Endothelial cell of umbilical vein (primary cell): ENCODE results near the gene NEU1. TPM values are rescaled to one million over a fixed set of nuclear protein-coding genes. Genes with fewer than 3 reads are reported as not detected.

Experiments used
- BruUV-seq: library from RNA; stranded (reverse); fragments of 400-500 nt; replicated peaks from 2 replicates; lab custom pipeline; 2021; lab: Mats Ljungman, UMichigan
- CTCF ChIA-PET: fragments of 300-600, 350-600 bp; sonication (Branson Sonifier 250); formaldehyde crosslinking; loops from one replicate; lab custom pipeline; 2021; ENCODE audit warnings: antibody characterized with exemption, inconsistent platforms; lab: Charles Lee
- POLR2A ChIA-PET: fragments of 300-600, 350-600 bp; sonication (Branson Sonifier 250); formaldehyde crosslinking; loops from one replicate; lab custom pipeline; 2021; ENCODE audit warnings: antibody characterized with exemption, inconsistent platforms; lab: Charles Lee
- DNase-seq: peaks from one replicate; pipeline ENCODE4 v3.0.0-alpha.2; 2011; ENCODE audit warnings: low read depth, low spot score
- FAIRE-seq: peaks from 2 replicates; lab custom pipeline; 2011; peaks lifted over from hg19 to GRCh38; lab: Jason Lieb, UNC
- H2AFZ ChIP-seq: 2 replicates; pipeline ENCODE4 v1.6.0; 2012; ENCODE audit warnings: low read depth, low read length, control low read depth, inconsistent platforms
- H3K27ac ChIP-seq: 2 replicates; pipeline ENCODE4 v1.5.1; 2011; ENCODE audit warnings: low read depth, mild to moderate bottlenecking, control low read depth, low read length, moderate library complexity; ENCODE audit not compliant: insufficient read depth
- H3K27me3 ChIP-seq, 2 experiments: 2 replicates each; pipeline versions ENCODE4 v1.6.0 to v1.6.1; 2011; ENCODE audit warnings: low read length in 2 of 2, mixed read lengths in 1 of 2; ENCODE audit not compliant: control insufficient read depth in 2 of 2, insufficient read depth in 2 of 2
- H3K36me3 ChIP-seq, 2 experiments: 2 replicates in 1 of 2; 3 replicates in 1 of 2; pipeline ENCODE4 v1.5.1; 2011; ENCODE audit warnings: low read length in 2 of 2, mild to moderate bottlenecking in 1 of 2, moderate library complexity in 1 of 2; ENCODE audit not compliant: control insufficient read depth in 2 of 2, insufficient read depth in 2 of 2; ENCODE audit errors: extremely low read depth in 1 of 2
- H3K4me1 ChIP-seq: 3 replicates; pipeline ENCODE4 v1.5.1; 2011; ENCODE audit warnings: mild to moderate bottlenecking, low read length; ENCODE audit not compliant: control insufficient read depth, insufficient read depth; ENCODE audit errors: extremely low read depth
- H3K4me2 ChIP-seq: 2 replicates; pipeline ENCODE4 v1.6.1; 2011; ENCODE audit warnings: low read length, control low read depth, mixed read lengths; ENCODE audit not compliant: insufficient read depth
- H3K4me3 ChIP-seq, 3 experiments: fragments of 200-600 bp in 1 of 3; sonication (generic), shearing (Covaris generic) in 1 of 3; replicated peaks in 1 of 3; 2 replicates each; pipeline ENCODE4 v1.5.1; 2011 to 2016; ENCODE audit warnings: control low read depth in 3 of 3, low read length in 3 of 3, mild to moderate bottlenecking in 2 of 3, inconsistent platforms in 1 of 3, low read depth in 1 of 3, moderate library complexity in 1 of 3; ENCODE audit not compliant: insufficient read depth in 1 of 3
- H3K79me2 ChIP-seq: 2 replicates; pipeline ENCODE4 v1.6.0; 2012; ENCODE audit warnings: low read length, inconsistent platforms; ENCODE audit not compliant: control insufficient read depth, insufficient read depth
- H3K9ac ChIP-seq: replicated peaks from 2 replicates; pipeline ENCODE3; 2011; ENCODE audit warnings: low read length, control low read depth; ENCODE audit not compliant: insufficient read depth; ENCODE audit errors: extremely low read depth
- H3K9me1 ChIP-seq: replicated peaks from 3 replicates; pipeline ENCODE4 v1.6.0; 2011; ENCODE audit warnings: mild to moderate bottlenecking, low read length; ENCODE audit not compliant: control insufficient read depth, insufficient read depth; ENCODE audit errors: extremely low read depth
- H3K9me3 ChIP-seq: replicated peaks from 2 replicates; pipeline ENCODE4 v1.5.1; 2012; ENCODE audit warnings: low read length, inconsistent platforms; ENCODE audit not compliant: control insufficient read depth, insufficient read depth
- H4K20me1 ChIP-seq: replicated peaks from 2 replicates; pipeline ENCODE3; 2011; ENCODE audit warnings: mild to moderate bottlenecking, low read length; ENCODE audit not compliant: control insufficient read depth, insufficient read depth; ENCODE audit errors: extremely low read depth
- EZH2 ChIP-seq: IDR thresholded peaks from 2 replicates; pipeline ENCODE4 v1.6.1; 2012; ENCODE audit warnings: borderline replicate concordance, low read depth, mild to moderate bottlenecking, moderate library complexity, low read length, inconsistent platforms; ENCODE audit not compliant: severe bottlenecking
- FOS ChIP-seq: IDR thresholded peaks from 2 replicates; pipeline ENCODE4 v1.6.1; 2011; ENCODE audit warnings: mild to moderate bottlenecking, low read length, moderate library complexity, borderline replicate concordance; ENCODE audit not compliant: insufficient read depth
- GATA2 ChIP-seq: IDR thresholded peaks from 2 replicates; pipeline ENCODE4 v1.7.0; 2011; ENCODE audit warnings: low read depth, mild to moderate bottlenecking, moderate library complexity, mixed read lengths, low read length; ENCODE audit not compliant: insufficient read length, insufficient read depth
- JUN ChIP-seq: IDR thresholded peaks from 2 replicates; pipeline ENCODE4 v1.6.1; 2011; ENCODE audit warnings: borderline replicate concordance, low read depth; ENCODE audit not compliant: insufficient read length, insufficient read depth
- MYC ChIP-seq: IDR thresholded peaks from one replicate; pipeline ENCODE4 v1.6.1; 2011; ENCODE audit warnings: mild to moderate bottlenecking, low read depth, low read length
- POLR2A ChIP-seq: IDR thresholded peaks from 2 replicates; pipeline ENCODE4 v1.6.1; 2012; ENCODE audit warnings: low read depth, mild to moderate bottlenecking, control low read depth, low read length
- POLR2AphosphoS5 ChIP-seq: IDR thresholded peaks from 2 replicates; pipeline ENCODE4 v1.6.1; 2012; ENCODE audit warnings: low read depth, mild to moderate bottlenecking, control low read depth, low read length, moderate library complexity; ENCODE audit not compliant: insufficient read depth
- dilution Hi-C: fragments of 300-500 bp; cut with MboI; formaldehyde crosslinking; loops from one replicate; pipeline ENCODE4 v1.15.0; 2019; ENCODE audit warnings: low sequenced_read_pairs; ENCODE audit not compliant: extremely low pct_ligation_motif_present
- intact Hi-C: fragments of 100-400 bp; cut with micrococcal nuclease; formaldehyde crosslinking; loops from one replicate; pipeline ENCODE4 v1.10.0; 2022
- polyA plus RNA-seq, 4 experiments: library from polyadenylated mRNA; depleted of rRNA in 3 of 4; stranded (reverse) in 3 of 4; unstranded in 1 of 4; fragments of >200 nt; gene quantifications; 2 replicates each; pipeline versions ENCODE4 v1.2.1 to v1.2.3, GENCODE V29; 2011 to 2012; ENCODE audit warnings: missing spikeins in 1 of 4
- total RNA-seq: library from RNA; stranded (reverse); gene quantifications from 2 replicates; pipeline ENCODE4 v1.2.3, GENCODE V29; 2021
- TF ChIP-seq, protein P1 (sequence below), 2 donors: IDR thresholded peaks; 1 replicate in 1 of 2; 2 replicates in 1 of 2; pipeline ENCODE4 v1.5.1; 2011; ENCODE audit warnings: low read length in 2 of 2, mild to moderate bottlenecking in 2 of 2, moderate library complexity in 2 of 2, control low read depth in 1 of 2, inconsistent platforms in 1 of 2, low read depth in 1 of 2; ENCODE audit not compliant: insufficient read depth in 1 of 2; ENCODE audit errors: extremely low read depth in 1 of 2
- TF ChIP-seq, protein P2 (sequence below): IDR thresholded peaks from 2 replicates; pipeline ENCODE4 v1.6.1; 2011; ENCODE audit not compliant: insufficient read depth, insufficient read length

Gene NEU1
- total and polyA plus RNA-seq, 2 donors (not counting 3 experiments of a cell fraction or from before 2014, with no cell fraction given): 62.8 to 111 TPM

DNA sequence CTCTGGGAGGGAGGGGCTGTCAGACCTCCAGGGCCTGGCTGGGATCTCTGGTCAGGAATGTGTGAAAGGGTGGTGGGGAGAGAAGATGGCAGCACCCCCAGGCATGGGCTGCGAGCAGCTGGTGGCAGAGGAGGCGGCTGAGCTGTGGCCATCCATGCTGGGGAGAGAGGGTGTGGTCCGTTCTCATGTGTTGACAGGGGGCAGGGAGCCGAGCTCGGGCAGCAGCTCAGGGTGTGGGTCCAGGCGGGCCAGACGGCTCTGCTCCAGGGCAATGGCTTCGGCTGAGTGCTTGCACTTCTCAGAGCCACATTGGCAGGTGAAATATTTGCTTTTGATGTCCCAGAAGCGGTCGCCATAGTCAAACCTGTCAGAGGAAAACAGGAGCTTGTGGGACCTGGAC is 17.3 kb upstream of the NEU1 start:
- no peak for FAIRE-seq
- intact Hi-C loops (no loop called here), dilution Hi-C loops (no loop called here)
- ChIA-PET CTCF (no interaction called here), POLR2A (no interaction called here)
- no peaks in the 10 kb centered on the region for H3K79me2 ChIP-seq
- peaks cover 6% of the 10 kb centered on the region for H3K4me1 ChIP-seq
- H3K9me3 ChIP-seq: no peaks in the 10 kb centered on the region
- no peak overlapping the region for H3K4me3 ChIP-seq
- TSS peak; percentile 94 for BruUV-seq
- H3K27me3 ChIP-seq: no peaks in the 10 kb centered on the region
- H3K9ac ChIP-seq: no peak overlapping the region
- no peak overlapping the region for H2AFZ ChIP-seq
- no peaks in the 10 kb centered on the region for H3K9me1 ChIP-seq
- no peaks in the 10 kb centered on the region for H4K20me1 ChIP-seq
- TF ChIP-seq, protein P1, sequence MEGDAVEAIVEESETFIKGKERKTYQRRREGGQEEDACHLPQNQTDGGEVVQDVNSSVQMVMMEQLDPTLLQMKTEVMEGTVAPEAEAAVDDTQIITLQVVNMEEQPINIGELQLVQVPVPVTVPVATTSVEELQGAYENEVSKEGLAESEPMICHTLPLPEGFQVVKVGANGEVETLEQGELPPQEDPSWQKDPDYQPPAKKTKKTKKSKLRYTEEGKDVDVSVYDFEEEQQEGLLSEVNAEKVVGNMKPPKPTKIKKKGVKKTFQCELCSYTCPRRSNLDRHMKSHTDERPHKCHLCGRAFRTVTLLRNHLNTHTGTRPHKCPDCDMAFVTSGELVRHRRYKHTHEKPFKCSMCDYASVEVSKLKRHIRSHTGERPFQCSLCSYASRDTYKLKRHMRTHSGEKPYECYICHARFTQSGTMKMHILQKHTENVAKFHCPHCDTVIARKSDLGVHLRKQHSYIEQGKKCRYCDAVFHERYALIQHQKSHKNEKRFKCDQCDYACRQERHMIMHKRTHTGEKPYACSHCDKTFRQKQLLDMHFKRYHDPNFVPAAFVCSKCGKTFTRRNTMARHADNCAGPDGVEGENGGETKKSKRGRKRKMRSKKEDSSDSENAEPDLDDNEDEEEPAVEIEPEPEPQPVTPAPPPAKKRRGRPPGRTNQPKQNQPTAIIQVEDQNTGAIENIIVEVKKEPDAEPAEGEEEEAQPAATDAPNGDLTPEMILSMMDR (IDR thresholded peaks at IDR 0.05; ENCODE audit: extremely low read depth in 1 of 2, insufficient read depth in 1 of 2, low read depth in 1 of 2, low read length in 2 of 2): no peak
- TF ChIP-seq MYC (no peak), EZH2 (no peak), JUN (no peak), GATA2 (no peak), POLR2A (no peak), FOS (no peak), POLR2AphosphoS5 (no peak)
- TF ChIP-seq, protein P2, sequence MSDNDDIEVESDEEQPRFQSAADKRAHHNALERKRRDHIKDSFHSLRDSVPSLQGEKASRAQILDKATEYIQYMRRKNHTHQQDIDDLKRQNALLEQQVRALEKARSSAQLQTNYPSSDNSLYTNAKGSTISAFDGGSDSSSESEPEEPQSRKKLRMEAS: no peak
- H3K4me2 ChIP-seq: no peak overlapping the region
- peaks cover 2 to 39% of the 10 kb centered on the region in 2 experiments for H3K36me3 ChIP-seq
- H3K27ac ChIP-seq: no peak overlapping the region
- no peak for DNase-seq
